Measurements from ENCODE around the gene DOCK10.

DOCK10 gene

DNA sequence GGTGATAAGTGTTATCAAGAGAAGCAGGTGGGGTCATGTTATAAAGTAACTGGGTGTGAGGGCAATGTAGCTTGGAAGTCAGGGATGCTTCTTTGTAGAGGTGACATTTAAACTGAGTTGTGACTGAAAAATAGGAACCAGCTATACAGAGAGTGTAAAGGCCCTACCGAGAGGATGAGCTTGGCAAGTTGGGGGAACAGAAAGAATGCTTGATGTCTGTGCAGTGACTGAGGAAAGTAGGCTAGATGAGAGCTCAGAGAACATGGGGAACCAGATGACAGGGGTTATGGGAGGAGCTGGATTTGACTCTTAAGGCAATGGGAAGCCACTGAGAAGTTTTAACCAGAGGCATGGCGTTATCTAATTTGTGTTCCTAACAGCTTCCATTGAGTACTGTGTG lies 115.3 kb downstream of the DOCK10 start:
- no peak for TF ChIP-seq NFIC (IDR thresholded peaks at IDR 0.05)
- TF ChIP-seq TEAD4 (IDR thresholded peaks at IDR 0.05), result no peak
- no peak for TF ChIP-seq EP300 (IDR thresholded peaks at IDR 0.05; ENCODE audit: borderline replicate concordance)
- TF ChIP-seq YY1 (IDR thresholded peaks at IDR 0.05; ENCODE audit: low read depth), result no peak
- no peak for TF ChIP-seq EGR1 (IDR thresholded peaks at IDR 0.05)
- TF ChIP-seq CREB1 (IDR thresholded peaks at IDR 0.05; ENCODE audit: low read depth), result no peak
- TF ChIP-seq ZBTB7A (IDR thresholded peaks at IDR 0.05; ENCODE audit: low read depth), result no peak
- TF ChIP-seq FOXM1 (IDR thresholded peaks at IDR 0.05; ENCODE audit: borderline replicate concordance, low read depth), result no peak
- TF ChIP-seq, protein P1, sequence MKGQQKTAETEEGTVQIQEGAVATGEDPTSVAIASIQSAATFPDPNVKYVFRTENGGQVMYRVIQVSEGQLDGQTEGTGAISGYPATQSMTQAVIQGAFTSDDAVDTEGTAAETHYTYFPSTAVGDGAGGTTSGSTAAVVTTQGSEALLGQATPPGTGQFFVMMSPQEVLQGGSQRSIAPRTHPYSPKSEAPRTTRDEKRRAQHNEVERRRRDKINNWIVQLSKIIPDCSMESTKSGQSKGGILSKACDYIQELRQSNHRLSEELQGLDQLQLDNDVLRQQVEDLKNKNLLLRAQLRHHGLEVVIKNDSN (IDR thresholded peaks at IDR 0.05), result no peak
- TF ChIP-seq, protein P2, sequence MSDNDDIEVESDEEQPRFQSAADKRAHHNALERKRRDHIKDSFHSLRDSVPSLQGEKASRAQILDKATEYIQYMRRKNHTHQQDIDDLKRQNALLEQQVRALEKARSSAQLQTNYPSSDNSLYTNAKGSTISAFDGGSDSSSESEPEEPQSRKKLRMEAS (IDR thresholded peaks at IDR 0.05), result no peak
- TF ChIP-seq CEBPB (IDR thresholded peaks at IDR 0.05), result no peak
- TF ChIP-seq TCF12 (IDR thresholded peaks at IDR 0.05; ENCODE audit: low read depth), result no peak
- TF ChIP-seq, protein P3, sequence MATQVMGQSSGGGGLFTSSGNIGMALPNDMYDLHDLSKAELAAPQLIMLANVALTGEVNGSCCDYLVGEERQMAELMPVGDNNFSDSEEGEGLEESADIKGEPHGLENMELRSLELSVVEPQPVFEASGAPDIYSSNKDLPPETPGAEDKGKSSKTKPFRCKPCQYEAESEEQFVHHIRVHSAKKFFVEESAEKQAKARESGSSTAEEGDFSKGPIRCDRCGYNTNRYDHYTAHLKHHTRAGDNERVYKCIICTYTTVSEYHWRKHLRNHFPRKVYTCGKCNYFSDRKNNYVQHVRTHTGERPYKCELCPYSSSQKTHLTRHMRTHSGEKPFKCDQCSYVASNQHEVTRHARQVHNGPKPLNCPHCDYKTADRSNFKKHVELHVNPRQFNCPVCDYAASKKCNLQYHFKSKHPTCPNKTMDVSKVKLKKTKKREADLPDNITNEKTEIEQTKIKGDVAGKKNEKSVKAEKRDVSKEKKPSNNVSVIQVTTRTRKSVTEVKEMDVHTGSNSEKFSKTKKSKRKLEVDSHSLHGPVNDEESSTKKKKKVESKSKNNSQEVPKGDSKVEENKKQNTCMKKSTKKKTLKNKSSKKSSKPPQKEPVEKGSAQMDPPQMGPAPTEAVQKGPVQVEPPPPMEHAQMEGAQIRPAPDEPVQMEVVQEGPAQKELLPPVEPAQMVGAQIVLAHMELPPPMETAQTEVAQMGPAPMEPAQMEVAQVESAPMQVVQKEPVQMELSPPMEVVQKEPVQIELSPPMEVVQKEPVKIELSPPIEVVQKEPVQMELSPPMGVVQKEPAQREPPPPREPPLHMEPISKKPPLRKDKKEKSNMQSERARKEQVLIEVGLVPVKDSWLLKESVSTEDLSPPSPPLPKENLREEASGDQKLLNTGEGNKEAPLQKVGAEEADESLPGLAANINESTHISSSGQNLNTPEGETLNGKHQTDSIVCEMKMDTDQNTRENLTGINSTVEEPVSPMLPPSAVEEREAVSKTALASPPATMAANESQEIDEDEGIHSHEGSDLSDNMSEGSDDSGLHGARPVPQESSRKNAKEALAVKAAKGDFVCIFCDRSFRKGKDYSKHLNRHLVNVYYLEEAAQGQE (IDR thresholded peaks at IDR 0.05; ENCODE audit: low read depth), result no peak
- no peak for TF ChIP-seq TAF1 (IDR thresholded peaks at IDR 0.05; ENCODE audit: low read depth)
- no peak for TF ChIP-seq RAD21 (IDR thresholded peaks at IDR 0.05; ENCODE audit: low read depth)

DNA sequence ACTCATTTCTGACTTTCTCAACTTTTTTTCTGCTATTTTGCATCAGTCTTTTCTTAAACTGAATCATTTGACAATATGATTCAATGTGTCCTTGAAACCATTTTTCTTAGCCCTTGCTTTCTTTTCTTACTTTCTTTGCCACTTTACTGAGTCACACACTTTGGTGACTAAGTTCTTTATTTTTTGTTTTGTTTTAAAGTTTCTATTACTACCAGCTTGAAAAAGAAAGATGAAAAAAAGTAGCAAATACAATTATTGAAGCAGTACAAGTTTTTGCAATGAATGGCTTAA lies 116.5 kb downstream of the DOCK10 start:
- no peak for TF ChIP-seq ZBTB7A (IDR thresholded peaks at IDR 0.05; ENCODE audit: low read depth)
- TF ChIP-seq, protein P2 (IDR thresholded peaks at IDR 0.05), result no peak
- no peak for TF ChIP-seq YY1 (IDR thresholded peaks at IDR 0.05; ENCODE audit: low read depth)
- TF ChIP-seq FOXM1 (IDR thresholded peaks at IDR 0.05; ENCODE audit: borderline replicate concordance, low read depth), result no peak
- no peak for TF ChIP-seq RAD21 (IDR thresholded peaks at IDR 0.05; ENCODE audit: low read depth)
- no peak for TF ChIP-seq CEBPB (IDR thresholded peaks at IDR 0.05)
- no peak for TF ChIP-seq EGR1 (IDR thresholded peaks at IDR 0.05)
- no peak for TF ChIP-seq TCF12 (IDR thresholded peaks at IDR 0.05; ENCODE audit: low read depth)
- TF ChIP-seq, protein P3 (IDR thresholded peaks at IDR 0.05; ENCODE audit: low read depth), result no peak
- TF ChIP-seq TEAD4 (IDR thresholded peaks at IDR 0.05), result no peak
- no peak for TF ChIP-seq NFIC (IDR thresholded peaks at IDR 0.05)
- TF ChIP-seq CREB1 (IDR thresholded peaks at IDR 0.05; ENCODE audit: low read depth), result no peak
- TF ChIP-seq EP300 (IDR thresholded peaks at IDR 0.05; ENCODE audit: borderline replicate concordance), result no peak

DNA sequence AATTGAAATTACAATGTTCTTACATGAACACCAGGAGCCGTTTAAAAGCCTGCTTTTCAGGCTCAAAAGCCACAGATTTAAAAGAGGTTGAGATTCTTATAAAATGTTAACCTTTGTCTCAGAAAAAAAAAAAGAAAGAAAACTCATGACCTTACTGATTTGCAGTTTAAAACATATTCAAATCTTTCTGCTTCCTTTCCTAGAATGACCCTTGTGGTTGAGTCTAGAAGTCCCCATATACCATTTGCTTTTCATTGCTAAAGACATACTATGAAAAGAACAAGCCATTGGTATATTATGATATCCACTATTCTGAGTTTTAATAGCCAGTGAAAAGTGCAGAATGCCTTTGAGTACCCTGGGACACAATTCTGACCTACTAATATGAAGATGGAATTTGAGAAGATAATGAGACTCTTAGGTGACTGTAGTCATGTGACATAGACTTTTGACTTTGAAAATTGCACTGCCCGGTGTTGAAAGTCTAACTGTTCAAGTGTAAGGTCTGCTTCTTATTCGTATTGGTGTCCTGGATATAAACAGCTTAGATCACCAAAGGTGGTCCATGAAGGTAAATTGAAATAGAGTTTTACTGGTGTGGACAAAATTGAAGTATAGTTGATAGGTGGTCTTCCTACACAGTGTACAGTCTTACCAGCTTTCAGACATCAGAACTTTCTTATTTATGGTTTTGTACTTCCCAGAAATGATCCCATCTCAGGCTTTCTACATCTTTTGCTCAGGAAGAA lies 117.0 kb downstream of the DOCK10 start:
- TF ChIP-seq TAF1 (IDR thresholded peaks at IDR 0.05; ENCODE audit: low read depth), result no peak
- TF ChIP-seq ZBTB7A (IDR thresholded peaks at IDR 0.05; ENCODE audit: low read depth), result no peak
- no peak for TF ChIP-seq TEAD4 (IDR thresholded peaks at IDR 0.05)
- no peak for TF ChIP-seq RAD21 (IDR thresholded peaks at IDR 0.05; ENCODE audit: low read depth)
- TF ChIP-seq, protein P2 (IDR thresholded peaks at IDR 0.05), result no peak
- TF ChIP-seq, protein P1 (IDR thresholded peaks at IDR 0.05), result no peak
- TF ChIP-seq CREB1 (IDR thresholded peaks at IDR 0.05; ENCODE audit: low read depth), result no peak
- no peak for TF ChIP-seq FOXM1 (IDR thresholded peaks at IDR 0.05; ENCODE audit: borderline replicate concordance, low read depth)
- no peak for TF ChIP-seq EP300 (IDR thresholded peaks at IDR 0.05; ENCODE audit: borderline replicate concordance)
- TF ChIP-seq CEBPB (IDR thresholded peaks at IDR 0.05), result no peak
- TF ChIP-seq, protein P3 (IDR thresholded peaks at IDR 0.05; ENCODE audit: low read depth), result no peak
- TF ChIP-seq TCF12 (IDR thresholded peaks at IDR 0.05; ENCODE audit: low read depth), result no peak

DNA sequence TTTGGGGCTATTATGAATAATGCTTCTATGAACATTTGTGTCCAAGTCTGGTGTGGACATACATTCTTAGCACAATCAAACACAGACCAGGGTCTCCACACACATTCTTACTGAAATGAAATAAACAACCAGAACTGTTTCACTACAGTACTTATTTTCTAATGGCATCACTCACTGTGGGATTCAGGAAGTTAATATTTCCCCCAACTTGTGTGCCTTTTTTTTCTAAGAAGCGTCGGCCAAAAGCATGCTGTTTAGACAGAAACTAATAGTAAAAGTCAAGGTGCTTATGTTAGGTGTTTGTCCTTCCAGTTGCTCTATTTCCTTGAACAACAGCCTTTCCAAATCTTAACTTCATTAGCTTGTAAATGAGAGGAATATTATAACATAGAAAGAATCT lies 117.6 kb downstream of the DOCK10 start:
- TF ChIP-seq, protein P1 (IDR thresholded peaks at IDR 0.05), result no peak
- TF ChIP-seq CREB1 (IDR thresholded peaks at IDR 0.05; ENCODE audit: low read depth) (no peak), NFIC (IDR thresholded peaks at IDR 0.05) (no peak), CEBPB (IDR thresholded peaks at IDR 0.05) (no peak), TCF12 (IDR thresholded peaks at IDR 0.05; ENCODE audit: low read depth) (no peak), TEAD4 (IDR thresholded peaks at IDR 0.05) (no peak), RAD21 (IDR thresholded peaks at IDR 0.05; ENCODE audit: low read depth) (no peak), TAF1 (IDR thresholded peaks at IDR 0.05; ENCODE audit: low read depth) (no peak), EGR1 (IDR thresholded peaks at IDR 0.05) (no peak), YY1 (IDR thresholded peaks at IDR 0.05; ENCODE audit: low read depth) (no peak), FOXM1 (IDR thresholded peaks at IDR 0.05; ENCODE audit: borderline replicate concordance, low read depth) (no peak), ZBTB7A (IDR thresholded peaks at IDR 0.05; ENCODE audit: low read depth) (no peak), EP300 (IDR thresholded peaks at IDR 0.05; ENCODE audit: borderline replicate concordance) (no peak)
- TF ChIP-seq, protein P2 (IDR thresholded peaks at IDR 0.05), result no peak
- TF ChIP-seq, protein P3 (IDR thresholded peaks at IDR 0.05; ENCODE audit: low read depth), result no peak

Measured in Ishikawa (cell line).